B cell (primary cell): Measurements from ENCODE around the gene MACROH2A1. TPM values are rescaled to one million over a fixed set of nuclear protein-coding genes. Genes with fewer than 3 reads are reported as not detected.

ENCODE experiments used
- ATAC-seq: fragments of 200-7000 bp; cut with Tn5 transposase; one replicate; pipeline ENCODE4 v1.10.0; 2021; ENCODE audit warnings: low read depth, mild to moderate bottlenecking, moderate number of reproducible peaks, moderate library complexity
- CTCF ChIA-PET: fragments of 350-600 bp; sonication (Branson Sonifier 250); formaldehyde crosslinking; loops from one replicate; lab custom pipeline; 2021; ENCODE audit warnings: antibody characterized with exemption, inconsistent platforms; lab: Charles Lee
- POLR2A ChIA-PET: fragments of 350-600 bp; sonication (Branson Sonifier 250); formaldehyde crosslinking; loops from one replicate; lab custom pipeline; 2021; ENCODE audit warnings: antibody characterized with exemption; lab: Charles Lee
- DNase-seq: peaks from one replicate; pipeline ENCODE4 v3.0.0; 2013
- H2AFZ ChIP-seq: 2 replicates; pipeline ENCODE4 v1.6.1; 2012; ENCODE audit warnings: mild to moderate bottlenecking, low read depth, low read length; ENCODE audit not compliant: insufficient read depth, poor library complexity, severe bottlenecking
- H3K27ac ChIP-seq, 2 donors: 1 replicate in 1 of 2; 2 replicates in 1 of 2; pipeline ENCODE4 v1.5.1; 2012 to 2013; ENCODE audit warnings: low read length in 2 of 2, mild to moderate bottlenecking in 2 of 2, moderate library complexity in 1 of 2
- H3K27me3 ChIP-seq, 4 experiments: fragments of 200-600 bp in 1 of 4; sonication (generic) in 1 of 4; replicated peaks in 1 of 4; 1 replicate in 2 of 4; 2 replicates in 2 of 4; pipeline versions ENCODE4 v1.6.1 to v1.7.0; 2013 to 2016; ENCODE audit warnings: low read length in 3 of 4, mild to moderate bottlenecking in 2 of 4, mixed read lengths in 1 of 4, moderate library complexity in 1 of 4; ENCODE audit not compliant: insufficient read depth in 4 of 4, control insufficient read depth in 3 of 4; ENCODE audit errors: control extremely low read depth in 1 of 4
- H3K36me3 ChIP-seq, 2 experiments: replicated peaks in 1 of 2; 1 replicate in 1 of 2; 2 replicates in 1 of 2; pipeline versions ENCODE4 v1.6.1 to v1.7.1; 2013; ENCODE audit warnings: low read length in 1 of 2; ENCODE audit not compliant: insufficient read depth in 2 of 2, control insufficient read depth in 1 of 2; ENCODE audit errors: control extremely low read depth in 1 of 2, extremely low read depth in 1 of 2
- H3K4me1 ChIP-seq, 2 donors: fragments of 200-600 bp in 1 of 2; sonication (generic) in 1 of 2; 1 replicate in 1 of 2; 2 replicates in 1 of 2; pipeline versions ENCODE4 v1.5.1 to v1.6.1; 2013 to 2017; ENCODE audit warnings: low read length in 2 of 2; ENCODE audit not compliant: control insufficient read depth in 2 of 2, insufficient read depth in 2 of 2
- H3K4me2 ChIP-seq: replicated peaks from 2 replicates; pipeline ENCODE3; 2012; ENCODE audit warnings: mild to moderate bottlenecking, low read depth, low read length; ENCODE audit not compliant: poor library complexity, severe bottlenecking
- H3K4me3 ChIP-seq, 5 experiments: fragments of 200-600 bp in 1 of 5; sonication (generic) in 1 of 5; 1 replicate in 3 of 5; 2 replicates in 2 of 5; pipeline versions ENCODE4 v1.5.1 to v1.7.0; 2011 to 2016; ENCODE audit warnings: low read length in 4 of 5, mild to moderate bottlenecking in 4 of 5, low read depth in 2 of 5, control low read depth in 1 of 5, moderate library complexity in 1 of 5; ENCODE audit not compliant: insufficient read depth in 1 of 5; ENCODE audit errors: control extremely low read depth in 1 of 5, extremely low read depth in 1 of 5
- H3K79me2 ChIP-seq: fragments of 200-600 bp; sonication (generic); one replicate; pipeline ENCODE4 v1.6.0; 2016; ENCODE audit warnings: low read length; ENCODE audit not compliant: control insufficient read depth, insufficient read depth
- H3K9ac ChIP-seq: fragments of 200-600 bp; sonication (generic); 2 replicates; pipeline ENCODE4 v1.6.1; 2017; ENCODE audit warnings: mild to moderate bottlenecking, low read length, moderate library complexity
- H3K9me3 ChIP-seq, 3 donors: one replicate each; pipeline versions ENCODE4 v1.6.1 to v1.7.1; 2013; ENCODE audit warnings: low read length in 2 of 3; ENCODE audit not compliant: control insufficient read depth in 2 of 3, insufficient read depth in 1 of 3; ENCODE audit errors: control extremely low read depth in 1 of 3
- H4K20me1 ChIP-seq: 2 replicates; pipeline ENCODE4 v1.6.0; 2012; ENCODE audit warnings: mild to moderate bottlenecking, low read length; ENCODE audit not compliant: insufficient read depth, control insufficient read depth, poor library complexity, severe bottlenecking
- H3K27ac Mint-ChIP-seq: one replicate; pipeline ENCODE4 v1.8.0; 2021; ENCODE audit warnings: mixed read lengths
- H3K27me3 Mint-ChIP-seq: one replicate; pipeline ENCODE4 v1.8.0; 2021; ENCODE audit warnings: mixed read lengths
- H3K4me1 Mint-ChIP-seq: one replicate; pipeline ENCODE4 v1.8.0; 2021; ENCODE audit warnings: mixed read lengths
- H3K4me3 Mint-ChIP-seq: one replicate; pipeline ENCODE4 v1.8.0; 2021; ENCODE audit warnings: mixed read lengths
- H3K9me3 Mint-ChIP-seq: one replicate; pipeline ENCODE4 v1.8.0; 2022; ENCODE audit warnings: mixed read lengths; ENCODE audit not compliant: insufficient read depth
- CTCF ChIP-seq: fragments of 200-600 bp; IDR thresholded peaks from one replicate; pipeline ENCODE4 v1.8.0; 2022; ENCODE audit warnings: antibody characterized with exemption, mild to moderate bottlenecking
- EZH2 ChIP-seq: IDR thresholded peaks from 2 replicates; pipeline ENCODE4 v1.6.1; 2012; ENCODE audit warnings: borderline replicate concordance, low read depth, mild to moderate bottlenecking, moderate library complexity, low read length; ENCODE audit not compliant: insufficient read depth, poor library complexity, severe bottlenecking
- WGBS: methylation state at CpG from one replicate; pipeline ENCODE4 v1.1.5; 2013; ENCODE audit warnings: missing lambda C conversion rate; ENCODE audit not compliant: insufficient coverage; 5-methylcytosine and 5-hydroxymethylcytosine counted together
- intact Hi-C: fragments of 100-400 bp; cut with micrococcal nuclease; formaldehyde crosslinking; loops from one replicate; pipeline ENCODE4 v1.10.0; 2022
- polyA plus RNA-seq: library from polyadenylated mRNA; depleted of rRNA; stranded (reverse); fragments of >200 nt; gene quantifications from 2 replicates; pipeline ENCODE4 v1.2.3, GENCODE V29; 2012
- total RNA-seq, 2 donors: library from RNA; stranded (reverse); fragments of 120-200 nt in 1 of 2; gene quantifications; 1 replicate in 1 of 2; 2 replicates in 1 of 2; pipeline versions ENCODE4 v1.2.3 to v1.2.4, GENCODE V29; 2013 to 2022

The MACROH2A1 gene
- total and polyA plus RNA-seq, 2 donors (not counting 1 experiment from before 2014, with no cell fraction given), result 80.1 to 99.7 TPM

GRCh38 chr5:135379046-135379654 lies 19.9 kb downstream of the MACROH2A1 start:
- DNase-seq (no peak), ATAC-seq (no peak)
- no peak overlapping the region for H3K4me2 ChIP-seq
- Mint-ChIP-seq H3K4me1 (peaks cover 6% of the 10 kb centered on the region), H3K9me3 (no peaks in the 10 kb centered on the region), H3K27me3 (no peaks in the 10 kb centered on the region), H3K27ac (no peak overlapping the region), H3K4me3 (no peak overlapping the region)
- H3K9ac ChIP-seq, result no peak overlapping the region
- no peaks in the 10 kb centered on the region for H3K9me3 ChIP-seq
- intact Hi-C loops, result no loop called here
- peaks cover 19% of the 10 kb centered on the region for H4K20me1 ChIP-seq
- peaks cover 42% of the 10 kb centered on the region for H3K79me2 ChIP-seq
- POLR2A ChIA-PET, result no interaction called here
- TF ChIP-seq EZH2 (no peak), CTCF (no peak)
- no peak overlapping the region for H3K27ac ChIP-seq
- H3K4me1 ChIP-seq, result no peaks in the 10 kb centered on the region
- 76% methylated on average over 7 of the region's 7 CpGs for WGBS
- H2AFZ ChIP-seq, result no peak overlapping the region
- H3K36me3 ChIP-seq, result peaks cover 15 to 66% of the 10 kb centered on the region in 2 experiments
- CTCF ChIA-PET, result no interaction called here
- no peaks in the 10 kb centered on the region for H3K27me3 ChIP-seq
- no peak overlapping the region for H3K4me3 ChIP-seq

- no peaks in the 10 kb centered on the region for H3K27me3 ChIP-seq
- H3K79me2 ChIP-seq, result peaks cover 36% of the 10 kb centered on the region
- Mint-ChIP-seq H3K27me3 (no peaks in the 10 kb centered on the region), H3K27ac (no peak overlapping the region), H3K4me1 (peaks cover 12% of the 10 kb centered on the region), H3K4me3 (no peak overlapping the region), H3K9me3 (no peaks in the 10 kb centered on the region)
- no peak for DNase-seq
- peaks cover 0 to 2% of the 10 kb centered on the region in 2 donors for H3K4me1 ChIP-seq
- no peak overlapping the region for H3K9ac ChIP-seq
- peaks cover 15 to 61% of the 10 kb centered on the region in 2 experiments for H3K36me3 ChIP-seq
- no peak overlapping the region for H2AFZ ChIP-seq
- ATAC-seq, result no peak
- no peak for TF ChIP-seq CTCF
- TF ChIP-seq EZH2, result no peak
- WGBS, result 63% methylated on average over 15 of the region's 17 CpGs
- intact Hi-C loops, result no loop called here
- H3K4me3 ChIP-seq, result no peak overlapping the region
- H3K9me3 ChIP-seq, result no peaks in the 10 kb centered on the region
- H3K4me2 ChIP-seq, result no peak overlapping the region
- no peak overlapping the region for H3K27ac ChIP-seq
- ChIA-PET CTCF (no interaction called here), POLR2A (no interaction called here)
- H4K20me1 ChIP-seq, result peaks cover 11% of the 10 kb centered on the region
Measured at GRCh38 chr5:135377751-135378680, 21.0 kb downstream of the MACROH2A1 start.
